Endothelial cell of umbilical vein (primary cell): ENCODE measurements around the gene TPRX2. TPM values are rescaled to one million over a fixed set of nuclear protein-coding genes. Genes with fewer than 3 reads are reported as not detected.

ENCODE experiments used
- BruUV-seq: library from RNA; stranded (reverse); fragments of 400-500 nt; replicated peaks from 2 replicates; lab custom pipeline; 2021; lab: Mats Ljungman, UMichigan
- CTCF ChIA-PET: fragments of 300-600, 350-600 bp; sonication (Branson Sonifier 250); formaldehyde crosslinking; loops from one replicate; lab custom pipeline; 2021; ENCODE audit warnings: antibody characterized with exemption, inconsistent platforms; lab: Charles Lee
- POLR2A ChIA-PET: fragments of 300-600, 350-600 bp; sonication (Branson Sonifier 250); formaldehyde crosslinking; loops from one replicate; lab custom pipeline; 2021; ENCODE audit warnings: antibody characterized with exemption, inconsistent platforms; lab: Charles Lee
- DNase-seq: peaks from one replicate; pipeline ENCODE4 v3.0.0-alpha.2; 2011; ENCODE audit warnings: low read depth, low spot score
- FAIRE-seq: peaks from 2 replicates; lab custom pipeline; 2011; peaks lifted over from hg19 to GRCh38; lab: Jason Lieb, UNC
- H2AFZ ChIP-seq: 2 replicates; pipeline ENCODE4 v1.6.0; 2012; ENCODE audit warnings: low read depth, low read length, control low read depth, inconsistent platforms
- H3K27ac ChIP-seq: 2 replicates; pipeline ENCODE4 v1.5.1; 2011; ENCODE audit warnings: low read depth, mild to moderate bottlenecking, control low read depth, low read length, moderate library complexity; ENCODE audit not compliant: insufficient read depth
- H3K27me3 ChIP-seq, 2 experiments: 2 replicates each; pipeline versions ENCODE4 v1.6.0 to v1.6.1; 2011; ENCODE audit warnings: low read length in 2 of 2, mixed read lengths in 1 of 2; ENCODE audit not compliant: control insufficient read depth in 2 of 2, insufficient read depth in 2 of 2
- H3K36me3 ChIP-seq, 2 experiments: 2 replicates in 1 of 2; 3 replicates in 1 of 2; pipeline ENCODE4 v1.5.1; 2011; ENCODE audit warnings: low read length in 2 of 2, mild to moderate bottlenecking in 1 of 2, moderate library complexity in 1 of 2; ENCODE audit not compliant: control insufficient read depth in 2 of 2, insufficient read depth in 2 of 2; ENCODE audit errors: extremely low read depth in 1 of 2
- H3K4me1 ChIP-seq: 3 replicates; pipeline ENCODE4 v1.5.1; 2011; ENCODE audit warnings: mild to moderate bottlenecking, low read length; ENCODE audit not compliant: control insufficient read depth, insufficient read depth; ENCODE audit errors: extremely low read depth
- H3K4me2 ChIP-seq: 2 replicates; pipeline ENCODE4 v1.6.1; 2011; ENCODE audit warnings: low read length, control low read depth, mixed read lengths; ENCODE audit not compliant: insufficient read depth
- H3K4me3 ChIP-seq, 3 experiments: fragments of 200-600 bp in 1 of 3; sonication (generic), shearing (Covaris generic) in 1 of 3; replicated peaks in 1 of 3; 2 replicates each; pipeline ENCODE4 v1.5.1; 2011 to 2016; ENCODE audit warnings: control low read depth in 3 of 3, low read length in 3 of 3, mild to moderate bottlenecking in 2 of 3, inconsistent platforms in 1 of 3, low read depth in 1 of 3, moderate library complexity in 1 of 3; ENCODE audit not compliant: insufficient read depth in 1 of 3
- H3K79me2 ChIP-seq: 2 replicates; pipeline ENCODE4 v1.6.0; 2012; ENCODE audit warnings: low read length, inconsistent platforms; ENCODE audit not compliant: control insufficient read depth, insufficient read depth
- H3K9ac ChIP-seq: replicated peaks from 2 replicates; pipeline ENCODE3; 2011; ENCODE audit warnings: low read length, control low read depth; ENCODE audit not compliant: insufficient read depth; ENCODE audit errors: extremely low read depth
- H3K9me1 ChIP-seq: replicated peaks from 3 replicates; pipeline ENCODE4 v1.6.0; 2011; ENCODE audit warnings: mild to moderate bottlenecking, low read length; ENCODE audit not compliant: control insufficient read depth, insufficient read depth; ENCODE audit errors: extremely low read depth
- H3K9me3 ChIP-seq: replicated peaks from 2 replicates; pipeline ENCODE4 v1.5.1; 2012; ENCODE audit warnings: low read length, inconsistent platforms; ENCODE audit not compliant: control insufficient read depth, insufficient read depth
- H4K20me1 ChIP-seq: replicated peaks from 2 replicates; pipeline ENCODE3; 2011; ENCODE audit warnings: mild to moderate bottlenecking, low read length; ENCODE audit not compliant: control insufficient read depth, insufficient read depth; ENCODE audit errors: extremely low read depth
- CTCF ChIP-seq, 2 donors: IDR thresholded peaks; 1 replicate in 1 of 2; 2 replicates in 1 of 2; pipeline ENCODE4 v1.5.1; 2011; ENCODE audit warnings: low read length in 2 of 2, mild to moderate bottlenecking in 2 of 2, moderate library complexity in 2 of 2, control low read depth in 1 of 2, inconsistent platforms in 1 of 2, low read depth in 1 of 2; ENCODE audit not compliant: insufficient read depth in 1 of 2; ENCODE audit errors: extremely low read depth in 1 of 2
- EZH2 ChIP-seq: IDR thresholded peaks from 2 replicates; pipeline ENCODE4 v1.6.1; 2012; ENCODE audit warnings: borderline replicate concordance, low read depth, mild to moderate bottlenecking, moderate library complexity, low read length, inconsistent platforms; ENCODE audit not compliant: severe bottlenecking
- FOS ChIP-seq: IDR thresholded peaks from 2 replicates; pipeline ENCODE4 v1.6.1; 2011; ENCODE audit warnings: mild to moderate bottlenecking, low read length, moderate library complexity, borderline replicate concordance; ENCODE audit not compliant: insufficient read depth
- GATA2 ChIP-seq: IDR thresholded peaks from 2 replicates; pipeline ENCODE4 v1.7.0; 2011; ENCODE audit warnings: low read depth, mild to moderate bottlenecking, moderate library complexity, mixed read lengths, low read length; ENCODE audit not compliant: insufficient read length, insufficient read depth
- JUN ChIP-seq: IDR thresholded peaks from 2 replicates; pipeline ENCODE4 v1.6.1; 2011; ENCODE audit warnings: borderline replicate concordance, low read depth; ENCODE audit not compliant: insufficient read length, insufficient read depth
- MAX ChIP-seq: IDR thresholded peaks from 2 replicates; pipeline ENCODE4 v1.6.1; 2011; ENCODE audit not compliant: insufficient read depth, insufficient read length
- MYC ChIP-seq: IDR thresholded peaks from one replicate; pipeline ENCODE4 v1.6.1; 2011; ENCODE audit warnings: mild to moderate bottlenecking, low read depth, low read length
- POLR2A ChIP-seq: IDR thresholded peaks from 2 replicates; pipeline ENCODE4 v1.6.1; 2012; ENCODE audit warnings: low read depth, mild to moderate bottlenecking, control low read depth, low read length
- POLR2AphosphoS5 ChIP-seq: IDR thresholded peaks from 2 replicates; pipeline ENCODE4 v1.6.1; 2012; ENCODE audit warnings: low read depth, mild to moderate bottlenecking, control low read depth, low read length, moderate library complexity; ENCODE audit not compliant: insufficient read depth
- dilution Hi-C: fragments of 300-500 bp; cut with MboI; formaldehyde crosslinking; loops from one replicate; pipeline ENCODE4 v1.15.0; 2019; ENCODE audit warnings: low sequenced_read_pairs; ENCODE audit not compliant: extremely low pct_ligation_motif_present
- intact Hi-C: fragments of 100-400 bp; cut with micrococcal nuclease; formaldehyde crosslinking; loops from one replicate; pipeline ENCODE4 v1.10.0; 2022
- polyA plus RNA-seq, 4 experiments: library from polyadenylated mRNA; depleted of rRNA in 3 of 4; stranded (reverse) in 3 of 4; unstranded in 1 of 4; fragments of >200 nt; gene quantifications; 2 replicates each; pipeline versions ENCODE4 v1.2.1 to v1.2.3, GENCODE V29; 2011 to 2012; ENCODE audit warnings: missing spikeins in 1 of 4
- total RNA-seq: library from RNA; stranded (reverse); gene quantifications from 2 replicates; pipeline ENCODE4 v1.2.3, GENCODE V29; 2021

The TPRX2 gene
- total and polyA plus RNA-seq, 2 donors (not counting 3 experiments of a cell fraction or from before 2014, with no cell fraction given) = not detected

DNA sequence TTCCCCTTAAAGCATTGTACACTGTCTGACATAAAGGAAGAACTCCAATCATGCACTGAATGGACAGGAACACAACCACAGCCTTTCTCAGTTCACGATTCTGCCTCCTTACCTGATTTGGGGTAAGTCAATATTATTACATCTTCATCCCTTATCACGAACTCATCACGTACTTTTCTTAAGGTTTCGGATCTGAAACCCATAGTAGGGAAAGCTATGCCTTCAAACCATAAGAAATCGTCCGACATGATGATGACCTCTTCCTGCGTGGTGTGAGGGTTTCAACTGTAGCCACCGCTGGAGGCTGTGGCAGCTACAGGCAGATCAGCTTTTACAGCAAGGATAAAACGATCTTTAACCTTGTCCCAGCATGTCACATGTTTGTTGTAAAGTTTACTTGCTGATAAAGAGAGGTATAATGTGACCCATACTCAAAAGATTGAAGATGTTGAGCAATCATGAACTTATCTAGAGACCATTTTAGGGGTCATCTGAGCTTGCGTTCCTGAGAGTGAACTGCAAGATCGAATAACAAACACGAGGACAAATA lies 27.1 kb downstream of the TPRX2 start, which contains the start of gene SULT2A1:
Gene SULT2A1 (minus strand): TSS at position 306 of the 550 bp plus-strand sequence. CDS start 58 bp downstream, at position 248.
- CTCF ChIA-PET = no interaction called here
- Histone ChIP-seq H4K20me1 (no peaks in the 10 kb centered on the region), H3K79me2 (no peaks in the 10 kb centered on the region), H3K9me3 (no peaks in the 10 kb centered on the region), H2AFZ (no peak within 1 kb of the TSS), H3K9ac (no peak within 1 kb of the TSS), H3K9me1 (no peaks in the 10 kb centered on the region), H3K4me2 (no peak within 1 kb of the TSS), H3K27ac (no peak within 1 kb of the TSS), H3K4me3 (no peak within 1 kb of the TSS), H3K36me3 (no peaks in the 10 kb centered on the region), H3K27me3 (no peaks in the 10 kb centered on the region), H3K4me1 (no peaks in the 10 kb centered on the region)
- no peak for DNase-seq
- TF ChIP-seq MYC = no peak
- TF ChIP-seq MAX = no peak
- TF ChIP-seq JUN = no peak
- no peak for TF ChIP-seq POLR2A
- no peak for TF ChIP-seq POLR2AphosphoS5
- no peak for TF ChIP-seq CTCF (IDR thresholded peaks at IDR 0.05; ENCODE audit: extremely low read depth in 1 of 2, insufficient read depth in 1 of 2, low read depth in 1 of 2, low read length in 2 of 2)
- no peak for TF ChIP-seq FOS
- no peak for TF ChIP-seq EZH2
- no peak for TF ChIP-seq GATA2
- dilution Hi-C loops (no loop called here), intact Hi-C loops (no loop called here)
- no peak for FAIRE-seq
- BruUV-seq = no TSS peak
- POLR2A ChIA-PET = no interaction called here
